GM19025 (cell line): ENCODE measurements around the gene TRAPPC12.
A peak's percentile ranks its signal among the peaks of the same experiment; 100 is the strongest.
"Not testable (repeated sequence)": the region's sequence is repeated elsewhere in the genome, so short reads cannot be mapped to it uniquely, and the experiment has no call there.

ENCODE experiments used
- ATAC-seq: cut with Tn5 transposase; IDR thresholded peaks from one replicate; pipeline ENCODE4 v1.9.1; 2021; ENCODE audit warnings: mild to moderate bottlenecking, low read depth, moderate library complexity; ENCODE audit not compliant: unreplicated experiment

TRAPPC12 gene

DNA sequence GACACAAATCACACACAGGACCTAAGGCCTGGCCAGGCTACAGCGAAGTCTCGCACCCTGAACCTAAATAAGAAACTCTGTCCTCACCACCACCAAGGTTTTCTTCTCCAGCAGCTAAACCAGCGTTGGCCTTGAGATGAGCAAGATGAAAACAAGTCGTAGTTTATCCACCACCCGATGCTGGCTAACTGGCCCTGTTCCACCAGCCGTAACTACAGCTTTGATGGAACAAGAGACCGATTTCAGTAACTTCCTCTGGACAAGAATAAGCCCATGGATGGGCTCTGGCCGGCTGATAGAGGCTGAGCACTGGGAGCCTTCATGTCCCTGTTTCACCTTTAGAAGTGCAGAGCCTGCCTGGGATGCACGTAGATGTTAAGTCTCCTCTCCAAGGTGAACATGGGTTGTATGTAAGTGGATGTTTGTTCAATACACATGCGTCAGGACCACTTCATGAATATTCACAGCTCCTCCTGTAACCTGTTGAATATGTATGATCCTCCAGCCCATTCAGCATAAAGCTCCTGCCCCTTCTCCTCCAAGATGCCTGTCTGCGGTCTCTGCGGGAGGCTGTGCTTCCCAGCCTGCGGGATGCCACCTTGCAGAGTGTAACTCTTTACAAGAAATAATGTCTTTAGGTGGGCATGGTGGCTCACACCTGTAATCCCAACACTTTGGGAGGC lies 115.6 kb downstream of the TRAPPC12 start:
- no peak for ATAC-seq

DNA sequence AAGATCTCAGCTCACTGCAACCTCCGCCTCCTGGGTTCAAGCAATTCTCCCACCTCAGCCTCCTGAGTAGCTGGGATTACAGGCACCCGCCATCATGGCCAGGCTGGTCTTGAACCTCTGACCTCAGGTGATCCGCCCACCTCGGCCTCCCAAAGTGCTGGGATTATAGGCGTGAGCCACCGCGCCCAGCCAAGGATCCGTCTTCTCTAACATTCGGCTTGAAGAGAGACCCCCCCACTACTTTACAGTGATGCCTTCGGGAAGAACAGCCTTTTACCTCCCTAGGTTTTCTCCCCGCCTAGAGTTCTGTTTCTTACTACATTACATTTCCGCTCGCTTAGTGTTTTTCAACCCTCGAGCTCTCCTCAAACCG lies 117.2 kb downstream of the TRAPPC12 start:
- not testable (repeated sequence) for ATAC-seq

DNA sequence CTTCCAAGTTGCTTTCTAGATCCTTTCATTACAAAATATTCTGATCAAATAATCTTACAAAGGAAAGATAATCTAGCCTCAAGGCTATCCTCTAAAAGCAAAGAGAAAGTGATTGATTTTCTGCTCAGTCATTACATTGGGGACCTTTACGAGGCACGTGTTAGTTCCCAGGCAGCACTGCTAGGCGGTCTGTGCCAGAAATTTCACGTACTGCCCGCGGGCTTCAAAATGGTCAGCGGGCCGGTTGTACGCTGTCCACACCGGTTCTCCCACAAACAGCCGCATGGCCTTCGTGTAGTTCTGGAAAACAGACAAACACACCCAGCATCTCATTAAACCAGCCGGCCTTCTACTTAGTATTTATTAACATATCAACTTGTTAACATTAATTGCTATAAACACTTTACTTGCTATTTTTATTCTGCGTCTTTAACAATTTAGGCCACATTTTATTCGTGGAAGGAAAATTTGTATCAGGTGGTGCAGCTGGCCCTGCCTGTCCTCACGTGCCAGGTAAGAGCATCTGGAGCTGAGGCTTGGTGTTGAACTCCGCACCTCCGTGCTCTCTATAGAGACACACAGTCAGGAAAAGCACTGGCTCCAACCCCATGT lies 119.4 kb downstream of the TRAPPC12 start:
- no peak for ATAC-seq

DNA sequence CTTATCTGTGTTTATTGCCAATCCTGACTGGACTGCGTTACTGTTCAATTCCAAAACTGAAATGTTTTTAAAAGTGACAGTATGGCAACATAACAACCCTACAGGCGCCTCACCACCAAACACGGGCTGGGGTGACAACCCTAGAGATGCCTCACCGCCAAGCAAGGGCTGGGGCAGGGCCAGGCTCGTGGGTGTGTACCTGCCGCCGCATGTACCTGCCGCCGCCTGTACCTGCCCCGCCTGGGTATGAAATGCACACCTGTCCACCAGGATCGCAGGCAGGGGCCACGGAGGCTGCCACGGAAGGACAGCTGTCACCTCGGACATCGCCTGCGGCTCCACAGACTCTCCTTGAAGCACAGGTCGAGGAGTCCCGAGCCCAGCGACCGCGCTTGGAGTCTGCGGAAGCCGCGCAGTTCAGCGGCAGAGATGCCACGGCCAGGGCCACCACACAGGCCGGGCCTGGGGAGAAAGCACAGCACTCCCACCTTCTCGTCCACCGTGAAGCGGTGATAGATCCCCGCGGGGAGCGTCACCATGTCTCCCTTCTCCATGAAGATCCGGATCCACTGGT lies 120.9 kb downstream of the TRAPPC12 start:
- ATAC-seq, result no peak

DNA sequence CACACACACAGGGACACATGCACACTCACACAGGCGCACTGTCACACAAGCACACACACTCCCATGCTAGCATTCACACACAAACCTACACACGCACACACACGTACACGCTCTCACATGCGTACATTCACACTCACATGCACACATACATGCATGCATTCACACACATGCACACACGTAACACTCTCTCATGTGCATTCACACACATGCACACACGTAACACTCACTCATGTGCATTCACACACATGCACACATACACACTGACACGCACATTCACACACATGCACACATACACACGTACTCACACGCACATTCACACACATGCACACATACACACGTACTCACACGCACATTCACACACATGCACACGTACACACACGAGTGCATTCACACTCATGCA lies 123.6 kb downstream of the TRAPPC12 start:
- ATAC-seq, result no peak

DNA sequence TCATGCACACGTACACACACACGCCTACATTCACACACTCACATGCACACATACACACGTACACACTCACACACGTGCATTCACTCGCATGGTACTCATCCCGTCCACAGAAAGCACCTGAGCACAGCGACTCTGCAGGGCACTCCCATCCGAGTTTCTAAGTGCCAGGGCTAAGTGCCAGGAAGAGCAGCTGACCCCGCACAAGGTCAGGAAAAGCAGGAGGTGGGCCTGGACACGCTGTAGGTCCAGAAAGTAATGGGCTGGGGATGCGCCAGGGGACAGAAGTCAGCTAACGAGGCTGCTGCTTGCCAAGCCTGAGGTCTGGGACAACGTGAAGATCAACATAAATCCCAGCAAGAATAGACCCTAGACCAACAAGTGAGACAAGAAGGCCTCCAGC lies 124.0 kb downstream of the TRAPPC12 start:
- no peak for ATAC-seq

DNA sequence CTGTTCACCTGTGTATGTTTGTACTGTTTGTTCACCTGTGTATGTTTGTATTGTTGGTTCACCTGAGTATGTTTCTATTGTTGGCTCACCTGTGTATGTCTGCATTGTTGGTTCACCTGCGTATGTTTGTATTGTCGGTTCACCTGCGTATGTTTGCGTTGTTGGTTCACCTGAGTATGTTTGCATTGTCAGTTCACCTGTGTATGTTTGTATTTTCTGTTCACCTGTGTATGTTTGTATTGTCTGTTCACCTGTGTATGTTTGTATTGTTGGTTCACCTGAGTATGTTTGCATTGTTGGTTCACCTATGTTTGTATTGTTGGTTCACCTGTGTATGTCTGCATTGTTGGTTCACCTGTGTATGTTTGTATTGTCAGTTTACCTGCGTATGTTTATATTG lies 125.2 kb downstream of the TRAPPC12 start:
- ATAC-seq, result no peak

DNA sequence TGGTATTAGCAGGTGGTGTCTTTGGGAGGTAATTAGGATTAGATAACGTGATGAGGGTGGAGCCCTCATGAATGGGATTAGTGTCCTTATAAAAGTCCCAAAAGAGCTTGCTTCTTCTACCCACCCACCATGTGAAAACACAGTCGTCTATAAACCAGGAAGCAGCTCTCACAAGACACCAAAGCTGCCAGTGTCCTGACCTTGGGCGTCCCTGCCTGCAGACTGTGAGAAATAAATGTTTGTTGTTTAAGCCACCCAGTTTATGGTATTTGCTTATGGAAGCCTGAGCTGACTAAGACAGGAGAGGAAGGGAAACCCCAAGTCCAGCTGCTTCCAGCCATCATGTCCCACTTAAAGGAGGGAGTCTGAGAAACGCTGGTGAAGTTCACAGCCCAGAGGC lies 126.3 kb downstream of the TRAPPC12 start:
- peak; percentile 57 for ATAC-seq

DNA sequence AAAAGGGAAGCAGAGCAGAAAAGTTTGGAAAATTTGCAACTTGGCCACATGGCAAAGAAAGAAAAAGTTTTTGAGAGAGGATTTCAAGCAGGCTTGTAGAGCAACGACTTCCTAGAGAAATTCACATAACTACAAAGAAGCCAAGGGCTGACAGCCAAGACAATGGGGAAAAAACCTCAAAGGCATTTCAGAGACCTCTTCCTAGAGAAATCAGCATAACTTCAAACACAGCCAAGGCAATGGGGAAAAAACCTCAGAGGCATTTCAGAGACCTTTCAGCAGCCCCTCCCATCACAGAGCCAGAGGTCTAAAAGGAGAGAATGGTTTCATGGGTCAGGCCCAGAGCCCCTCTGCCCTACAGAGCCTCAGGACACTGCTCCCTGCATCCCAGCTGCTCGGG lies 132.6 kb downstream of the TRAPPC12 start:
- no peak for ATAC-seq

DNA sequence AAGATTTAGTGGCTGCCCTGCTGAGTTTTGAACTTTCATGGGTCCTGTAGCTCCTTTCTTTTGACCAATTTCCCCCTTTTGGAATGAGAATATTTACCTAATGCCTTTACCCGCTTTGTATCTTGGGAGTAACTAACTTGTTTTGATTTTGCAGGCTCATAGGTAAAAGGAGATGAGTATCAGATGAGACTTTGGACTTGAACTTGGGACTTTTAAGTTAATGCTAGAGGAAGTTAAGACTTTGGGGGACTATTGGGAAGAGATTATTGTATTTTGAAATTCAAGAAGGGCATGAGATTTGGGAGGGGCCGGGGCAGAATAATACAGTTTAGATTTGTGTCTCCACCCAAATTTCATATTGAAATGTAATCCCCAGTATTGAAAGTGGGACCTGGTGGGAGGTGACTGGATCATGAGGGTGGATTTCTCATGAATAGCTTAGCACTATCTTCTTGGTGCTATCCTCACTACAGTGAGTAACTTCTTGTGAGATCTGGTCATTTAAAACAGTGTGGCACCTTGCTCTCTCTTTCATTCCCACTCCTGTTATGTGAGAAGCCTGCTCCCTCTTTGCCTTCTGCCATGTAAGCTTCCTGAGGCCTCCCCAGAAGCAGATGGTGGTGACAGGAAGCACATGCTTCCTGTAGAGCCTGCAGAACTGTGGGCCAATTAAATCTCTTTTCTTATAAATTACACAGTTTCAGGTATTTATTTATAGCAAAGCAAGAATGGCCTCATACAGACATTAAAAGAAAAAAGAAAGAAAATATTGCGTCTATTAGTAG lies 133.7 kb downstream of the TRAPPC12 start:
- no peak for ATAC-seq

DNA sequence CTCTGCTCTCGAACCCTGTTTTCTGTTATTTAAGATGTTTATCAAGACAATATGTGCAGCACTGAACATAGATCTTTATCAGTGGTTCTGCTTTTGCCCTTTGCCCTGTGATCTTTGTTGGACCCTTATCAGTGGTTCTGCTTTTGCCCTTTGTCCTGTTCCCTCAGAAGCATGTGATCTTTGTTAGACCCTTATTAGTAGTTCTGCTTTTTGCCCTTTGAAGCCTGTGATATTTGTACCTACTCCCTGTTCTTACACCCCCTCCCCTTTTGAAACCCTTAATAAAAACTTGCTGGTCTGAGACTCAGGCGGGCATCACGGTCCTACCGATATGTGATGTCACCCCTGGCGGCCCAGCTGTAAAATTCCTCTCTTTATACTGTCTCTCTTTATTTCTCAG lies 135.9 kb downstream of the TRAPPC12 start:
- ATAC-seq, result not testable (repeated sequence)

DNA sequence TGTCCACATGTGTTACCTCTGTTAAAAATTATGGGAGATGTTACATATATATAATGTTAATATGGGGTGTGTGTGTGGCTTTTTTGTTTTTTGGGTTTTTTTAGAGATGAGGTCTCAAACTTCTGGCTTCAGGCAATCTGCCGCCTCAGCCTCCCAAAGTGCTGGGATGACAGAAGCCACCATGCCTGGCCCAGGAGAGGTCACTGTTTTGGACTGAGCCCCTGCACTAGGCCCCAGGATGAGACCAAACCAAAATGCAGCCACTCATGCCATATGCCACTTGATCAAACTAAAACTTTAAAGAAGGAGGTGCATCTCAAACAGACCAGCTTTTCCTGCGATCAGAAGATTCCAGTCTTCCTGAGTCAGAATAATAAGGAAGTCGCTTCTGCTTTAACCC lies 137.3 kb downstream of the TRAPPC12 start:
- no peak for ATAC-seq

DNA sequence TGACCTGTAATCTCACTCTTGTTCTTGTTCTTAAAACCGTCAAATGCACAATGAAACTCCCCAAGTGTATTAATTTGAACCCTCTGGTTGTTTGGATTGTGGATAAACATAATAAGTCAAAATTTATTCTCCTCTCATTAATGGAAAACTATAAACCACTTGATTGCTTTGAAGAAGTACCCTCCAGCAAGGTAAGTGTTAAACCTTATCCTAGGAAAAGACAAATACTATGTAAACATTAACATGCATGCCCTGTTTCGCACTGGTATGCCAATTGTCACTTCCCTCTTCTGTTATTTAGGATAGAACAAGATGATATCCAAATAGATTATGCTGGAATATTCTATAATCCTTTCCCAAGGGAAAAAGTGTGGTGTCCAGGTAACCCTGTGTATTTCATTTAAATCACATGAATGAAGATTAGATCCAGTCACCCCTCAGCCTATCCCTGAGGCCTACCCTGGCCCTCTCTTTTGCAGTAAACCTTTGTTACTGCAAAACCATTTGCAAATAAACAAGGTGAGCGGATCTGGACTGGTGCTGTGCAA lies 138.5 kb downstream of the TRAPPC12 start:
- ATAC-seq, result no peak

DNA sequence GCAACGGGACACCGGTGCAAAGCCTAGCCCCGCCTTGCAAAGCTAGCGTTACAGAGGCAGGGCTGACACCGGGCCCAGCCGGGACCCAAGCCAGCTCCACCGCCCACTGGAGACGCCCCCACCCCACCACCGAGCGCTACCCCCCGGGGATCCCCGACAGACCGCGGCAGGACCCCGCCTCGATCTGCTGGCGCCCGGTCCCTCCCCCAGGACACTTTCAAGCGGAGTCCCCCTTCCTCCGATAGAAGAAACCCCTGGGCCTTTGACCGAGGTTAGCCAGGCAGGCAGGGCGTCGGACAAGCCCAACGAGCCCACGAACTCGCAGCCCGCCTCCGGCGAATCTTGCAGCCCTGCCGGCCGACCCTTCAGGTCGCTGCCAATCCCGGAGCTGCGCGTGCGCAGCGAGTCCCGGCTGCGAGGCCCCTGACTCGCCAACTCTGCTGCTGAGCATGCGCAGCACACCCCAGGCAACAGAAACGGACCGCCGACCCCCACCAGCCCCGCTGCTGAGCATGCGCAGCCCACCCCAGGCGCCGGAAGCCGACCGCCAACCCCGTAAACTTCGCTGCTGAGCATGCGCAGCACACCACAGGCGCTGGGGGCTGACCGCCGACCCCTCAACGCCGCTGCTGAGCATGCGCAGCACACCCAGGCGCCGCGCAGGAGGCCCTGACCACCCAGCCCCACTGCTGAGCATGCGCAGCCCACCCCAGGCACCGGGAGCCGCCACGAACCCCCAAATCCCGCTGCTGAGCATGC lies 139.2 kb downstream of the TRAPPC12 start:
- peak; percentile 77 for ATAC-seq

DNA sequence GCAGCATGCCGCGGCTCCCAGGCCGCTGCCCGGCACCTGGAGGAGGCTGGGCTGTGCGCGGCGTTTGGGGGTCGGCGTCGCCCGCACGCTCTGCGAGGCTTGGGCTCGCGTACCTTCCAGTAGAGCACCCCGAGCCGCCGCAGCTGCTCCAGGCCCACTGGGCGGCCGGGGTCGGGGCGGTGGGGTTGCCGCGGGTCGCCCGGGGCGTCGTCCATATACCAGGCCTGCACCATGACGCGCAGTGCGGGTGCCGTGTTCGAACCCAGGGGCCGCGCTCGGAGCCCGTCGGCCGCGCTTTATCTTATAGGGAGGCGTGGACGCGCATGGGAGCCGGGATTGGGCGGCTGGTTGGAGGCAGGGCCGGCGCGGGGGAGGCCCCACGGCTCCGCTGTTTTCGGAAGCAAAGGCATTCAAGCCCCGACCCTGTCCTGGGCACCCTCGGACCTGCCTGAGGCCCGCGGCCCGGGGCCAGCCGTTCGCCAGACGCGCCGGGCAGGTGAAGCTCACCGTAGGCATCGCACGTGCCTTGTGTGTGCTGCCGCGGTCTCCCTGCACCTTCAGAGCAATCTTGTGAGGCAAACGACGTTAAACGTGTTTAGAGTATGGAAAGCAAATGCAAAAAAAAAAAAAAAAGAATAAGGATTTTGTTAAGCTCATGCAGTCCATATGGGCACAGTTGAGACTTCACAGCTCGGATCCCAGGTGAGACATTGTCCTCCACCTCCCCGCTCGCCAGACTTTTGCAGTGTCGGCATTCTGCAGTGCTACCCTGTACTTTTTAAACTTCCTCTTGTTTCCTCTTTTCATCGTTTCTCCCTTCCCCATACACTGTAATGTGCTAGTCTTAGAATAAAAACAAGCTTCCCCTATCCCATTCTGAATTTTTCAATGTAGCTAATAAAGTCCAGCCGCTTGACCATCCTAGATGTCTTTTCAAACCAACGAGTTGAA lies 140.0 kb downstream of the TRAPPC12 start, which contains the start of gene ADI1:
TSS of gene ADI1 (minus strand) at position 277 of the 951 bp plus-strand sequence. CDS start at position 233, 44 bp downstream.
- peak; percentile 57 for ATAC-seq

DNA sequence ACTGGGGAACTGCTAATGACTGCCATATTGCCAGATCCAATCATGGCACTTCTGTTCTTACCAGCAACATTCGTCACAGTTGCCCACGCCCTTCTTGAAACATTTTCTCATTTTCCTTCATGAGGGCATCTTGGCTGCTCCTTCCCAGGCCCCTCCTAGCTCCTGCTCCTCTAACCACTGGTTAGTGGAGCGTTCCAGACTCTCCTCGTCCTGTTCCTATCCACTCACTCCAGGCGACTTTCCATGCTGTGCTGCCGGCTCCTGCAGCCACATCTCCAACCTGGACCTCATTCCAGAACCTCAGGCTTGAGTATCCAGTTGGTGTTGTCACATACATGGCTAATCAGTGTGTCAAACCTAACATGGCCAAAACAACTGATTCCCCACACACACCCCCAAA lies 141.1 kb downstream of the TRAPPC12 start:
- ATAC-seq, result no peak

DNA sequence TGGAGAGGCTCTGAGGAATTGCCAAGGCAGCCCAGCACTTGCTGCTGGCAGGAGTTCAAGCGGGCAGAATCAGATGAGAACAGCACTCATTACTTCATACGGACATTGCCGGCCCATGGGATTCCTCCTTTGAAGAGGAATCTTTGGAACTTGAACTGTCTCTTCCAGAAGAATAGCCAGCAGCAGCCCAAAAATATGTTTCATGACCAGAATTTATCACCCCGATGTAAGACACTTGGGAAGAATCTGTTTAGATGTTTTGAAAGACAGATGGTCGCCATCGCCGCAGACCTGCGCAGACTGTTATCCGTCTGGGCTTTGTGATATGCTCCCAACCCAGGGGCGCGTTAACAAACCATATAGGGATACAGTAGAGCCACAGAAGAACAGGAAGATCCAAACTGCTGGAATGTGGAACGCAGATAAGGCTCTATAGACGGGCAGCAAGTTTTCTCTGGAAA lies 143.5 kb downstream of the TRAPPC12 start:
- ATAC-seq, result no peak

DNA sequence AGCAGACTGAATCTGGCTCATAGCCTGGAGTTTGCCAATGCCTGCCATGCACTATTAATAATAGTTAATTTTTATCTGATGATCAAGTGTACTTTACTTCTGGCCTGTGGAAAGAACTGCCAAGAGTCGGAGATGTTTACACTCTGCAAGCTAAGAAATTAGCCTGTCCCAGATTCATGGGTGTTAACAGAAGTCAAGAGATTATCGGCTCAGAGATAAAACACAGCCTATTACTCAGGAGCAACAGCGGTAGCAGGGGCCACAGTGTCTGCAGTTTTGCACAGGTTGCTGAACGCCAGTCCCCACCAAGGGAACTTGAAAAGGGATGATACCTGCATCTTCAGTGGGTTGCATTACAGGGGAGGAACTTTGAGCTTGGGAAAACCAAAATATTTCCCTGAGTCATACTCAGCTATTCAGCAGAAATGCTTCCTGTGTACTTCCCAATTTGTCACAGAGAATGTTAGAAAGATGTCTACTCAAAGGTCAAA lies 144.1 kb downstream of the TRAPPC12 start:
- ATAC-seq, result no peak

DNA sequence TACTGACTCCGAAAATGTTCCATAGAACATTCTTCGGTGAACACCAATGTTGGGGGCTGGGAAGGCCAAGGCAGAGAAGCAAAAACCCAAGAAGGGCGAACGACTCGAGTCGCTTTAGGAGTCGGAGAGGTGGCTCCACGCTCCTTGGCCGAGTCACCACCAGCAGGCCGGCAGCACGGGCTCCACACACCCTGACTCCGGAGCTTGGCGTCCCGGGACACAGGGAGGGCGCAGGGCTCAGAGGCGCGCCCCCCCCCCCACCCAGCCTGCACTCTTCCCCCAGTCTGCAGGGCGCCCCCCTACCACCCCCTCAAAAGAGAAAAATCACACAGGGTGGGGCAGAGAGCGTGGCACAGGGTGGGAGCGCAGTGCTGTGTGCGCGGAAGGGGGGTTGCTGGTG lies 147.4 kb downstream of the TRAPPC12 start:
- no peak for ATAC-seq
